ENCODE measurements around the gene C4B.

C4B gene

GRCh38 chr6:31968326-31968725 is 46.3 kb upstream of the C4B start:
- Histone ChIP-seq H3K9ac (no peak overlapping the region), H3K4me3 (IDR thresholded peaks at IDR 0.05; ENCODE audit: insufficient read depth, low read depth, low read length) (no peak overlapping the region), H3K36me3 (ENCODE audit: insufficient read depth) (no peaks in the 10 kb centered on the region), H4K20me1 (ENCODE audit: insufficient read depth) (no peaks in the 10 kb centered on the region), H3K4me1 (ENCODE audit: low read depth, poor library complexity, severe bottlenecking) (peaks cover 7% of the 10 kb centered on the region), H3K27ac (no peak overlapping the region), H3K4me2 (no peak overlapping the region), H2AFZ (ENCODE audit: low read depth) (no peak overlapping the region), H3K79me2 (ENCODE audit: insufficient read depth, low read depth) (no peaks in the 10 kb centered on the region; the same call in 1 of the 2 replicates), H3K27me3 (ENCODE audit: insufficient read depth, low read depth) (no peaks in the 10 kb centered on the region)
- TF ChIP-seq, protein P1, sequence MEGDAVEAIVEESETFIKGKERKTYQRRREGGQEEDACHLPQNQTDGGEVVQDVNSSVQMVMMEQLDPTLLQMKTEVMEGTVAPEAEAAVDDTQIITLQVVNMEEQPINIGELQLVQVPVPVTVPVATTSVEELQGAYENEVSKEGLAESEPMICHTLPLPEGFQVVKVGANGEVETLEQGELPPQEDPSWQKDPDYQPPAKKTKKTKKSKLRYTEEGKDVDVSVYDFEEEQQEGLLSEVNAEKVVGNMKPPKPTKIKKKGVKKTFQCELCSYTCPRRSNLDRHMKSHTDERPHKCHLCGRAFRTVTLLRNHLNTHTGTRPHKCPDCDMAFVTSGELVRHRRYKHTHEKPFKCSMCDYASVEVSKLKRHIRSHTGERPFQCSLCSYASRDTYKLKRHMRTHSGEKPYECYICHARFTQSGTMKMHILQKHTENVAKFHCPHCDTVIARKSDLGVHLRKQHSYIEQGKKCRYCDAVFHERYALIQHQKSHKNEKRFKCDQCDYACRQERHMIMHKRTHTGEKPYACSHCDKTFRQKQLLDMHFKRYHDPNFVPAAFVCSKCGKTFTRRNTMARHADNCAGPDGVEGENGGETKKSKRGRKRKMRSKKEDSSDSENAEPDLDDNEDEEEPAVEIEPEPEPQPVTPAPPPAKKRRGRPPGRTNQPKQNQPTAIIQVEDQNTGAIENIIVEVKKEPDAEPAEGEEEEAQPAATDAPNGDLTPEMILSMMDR (conservative IDR thresholded peaks at IDR 0.05; ENCODE audit: low read depth, low read length), result no peak

- Histone ChIP-seq H4K20me1 (ENCODE audit: insufficient read depth) (no peaks in the 10 kb centered on the region), H3K27ac (no peak overlapping the region), H3K4me1 (ENCODE audit: low read depth, poor library complexity, severe bottlenecking) (peaks cover 11% of the 10 kb centered on the region), H3K4me3 (IDR thresholded peaks at IDR 0.05; ENCODE audit: insufficient read depth, low read depth, low read length) (no peak overlapping the region), H3K4me2 (no peak overlapping the region), H2AFZ (ENCODE audit: low read depth) (no peak overlapping the region), H3K9ac (no peak overlapping the region), H3K36me3 (ENCODE audit: insufficient read depth) (no peaks in the 10 kb centered on the region), H3K79me2 (ENCODE audit: insufficient read depth, low read depth) (no peaks in the 10 kb centered on the region; the same call in 1 of the 2 replicates), H3K27me3 (ENCODE audit: insufficient read depth, low read depth) (no peaks in the 10 kb centered on the region)
- TF ChIP-seq, protein P1 (conservative IDR thresholded peaks at IDR 0.05; ENCODE audit: low read depth, low read length), result no peak
These were observed 45.5 kb upstream of the C4B start for GRCh38 chr6:31968791-31969711.

- no peak overlapping the region for H3K9ac ChIP-seq
These were observed 44.6 kb upstream of the C4B start for GRCh38 chr6:31969712-31970603.

More at GRCh38 chr6:31969712-31970603, 44.6 kb upstream of the C4B start:
- Histone ChIP-seq H3K27me3 (ENCODE audit: insufficient read depth, low read depth) (no peaks in the 10 kb centered on the region), H4K20me1 (ENCODE audit: insufficient read depth) (no peaks in the 10 kb centered on the region), H3K79me2 (ENCODE audit: insufficient read depth, low read depth) (no peaks in the 10 kb centered on the region; the same call in 1 of the 2 replicates), H2AFZ (ENCODE audit: low read depth) (no peak overlapping the region), H3K27ac (no peak overlapping the region), H3K36me3 (ENCODE audit: insufficient read depth) (no peaks in the 10 kb centered on the region), H3K4me3 (IDR thresholded peaks at IDR 0.05; ENCODE audit: insufficient read depth, low read depth, low read length) (no peak overlapping the region), H3K4me2 (0 out of 2 replicates have a peak overlapping the region, but pooled peaks have one; percentile 89), H3K4me1 (ENCODE audit: low read depth, poor library complexity, severe bottlenecking) (peaks cover 11% of the 10 kb centered on the region)
- TF ChIP-seq, protein P1 (conservative IDR thresholded peaks at IDR 0.05; ENCODE audit: low read depth, low read length), result no peak

Data from KMS-11 (cell line).